AG09309 (cell line): ENCODE measurements around the gene ST6GAL1.
"Not testable (repeated sequence)": the region's sequence is repeated elsewhere in the genome, so short reads cannot be mapped to it uniquely, and the experiment has no call there.

Source experiments
- DNase-seq: peaks from one replicate; pipeline ENCODE4 v3.0.0-alpha.2; 2010; ENCODE audit warnings: low read depth
- H3K4me3 ChIP-seq: 2 replicates; pipeline ENCODE4 v1.5.1; 2011; ENCODE audit warnings: mild to moderate bottlenecking, low read depth, low read length, moderate library complexity; ENCODE audit not compliant: control insufficient read depth
- CTCF ChIP-seq: IDR thresholded peaks from 2 replicates; pipeline ENCODE4 v1.5.1; 2011; ENCODE audit warnings: mild to moderate bottlenecking, low read depth, low read length, inconsistent platforms; ENCODE audit not compliant: insufficient read depth, control insufficient read depth; ENCODE audit errors: missing control alignments

Gene ST6GAL1

GRCh38 chr3:186964616-186965015 is 34.3 kb downstream of the ST6GAL1 start:
- no peak for DNase-seq
- no peak for TF ChIP-seq CTCF
- no peak overlapping the region for H3K4me3 ChIP-seq

GRCh38 chr3:186965141-186965879 is 35.0 kb downstream of the ST6GAL1 start:
- no peak for TF ChIP-seq CTCF
- H3K4me3 ChIP-seq, result no peak overlapping the region
- no peak for DNase-seq

- no peak for TF ChIP-seq CTCF
- DNase-seq, result no peak
- H3K4me3 ChIP-seq, result no peak overlapping the region
These were observed 36.1 kb downstream of the ST6GAL1 start for GRCh38 chr3:186966406-186966805.

- not testable (repeated sequence) for DNase-seq, H3K4me3 ChIP-seq
These were observed 36.9 kb downstream of the ST6GAL1 start for GRCh38 chr3:186967236-186967635.

GRCh38 chr3:186967686-186968085 is 37.4 kb downstream of the ST6GAL1 start:
- no peak for TF ChIP-seq CTCF
- no peak overlapping the region for H3K4me3 ChIP-seq
- DNase-seq, result no peak

- no peak overlapping the region for H3K4me3 ChIP-seq
- no peak for TF ChIP-seq CTCF
- DNase-seq, result no peak
These were observed 39.3 kb downstream of the ST6GAL1 start for GRCh38 chr3:186969607-186970006.

- H3K4me3 ChIP-seq, DNase-seq: not testable (repeated sequence)
These were observed 40.8 kb downstream of the ST6GAL1 start for GRCh38 chr3:186971106-186971505.

- no peak for DNase-seq
- no peak overlapping the region for H3K4me3 ChIP-seq
- TF ChIP-seq CTCF, result no peak
These were observed 41.3 kb downstream of the ST6GAL1 start for GRCh38 chr3:186971578-186971977.
